Measurements from ENCODE around the gene XIRP1.

Gene XIRP1

DNA sequence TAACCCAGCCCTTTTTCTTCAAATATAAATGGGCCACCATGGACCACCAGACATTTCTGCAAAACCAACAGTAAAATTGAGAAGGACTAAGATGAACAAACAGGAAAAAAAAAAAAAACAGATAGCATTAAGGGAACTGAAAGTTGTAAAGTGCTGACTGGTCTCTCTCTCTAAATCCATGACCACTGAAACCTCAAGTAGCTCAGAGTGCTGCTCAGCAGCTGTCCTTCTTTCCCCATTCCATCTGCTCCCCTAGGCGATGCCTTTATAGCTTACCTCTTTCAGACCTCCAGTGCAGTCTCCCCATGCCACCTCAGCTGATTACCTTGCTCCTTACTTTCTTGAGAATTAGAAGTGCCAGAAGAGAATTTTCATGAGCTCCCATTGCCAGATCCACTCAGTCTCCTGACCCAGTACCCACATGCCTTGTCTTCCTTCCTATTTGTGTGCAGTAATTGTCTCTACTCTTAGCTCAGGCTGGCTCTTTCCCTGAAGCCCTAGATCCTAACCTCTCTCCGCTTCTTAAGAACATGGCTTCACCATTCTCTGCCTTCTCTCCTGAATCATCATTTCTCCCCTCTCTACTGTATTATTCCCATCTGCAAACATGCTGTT is 23.9 kb upstream of the XIRP1 start:
- H3K4me3 ChIP-seq (ENCODE audit: low read length): no peak overlapping the region
- TF ChIP-seq CTCF (conservative IDR thresholded peaks at IDR 0.05; ENCODE audit: low read length): no peak
- no peak for DNase-seq (ENCODE audit: low read depth)

DNA sequence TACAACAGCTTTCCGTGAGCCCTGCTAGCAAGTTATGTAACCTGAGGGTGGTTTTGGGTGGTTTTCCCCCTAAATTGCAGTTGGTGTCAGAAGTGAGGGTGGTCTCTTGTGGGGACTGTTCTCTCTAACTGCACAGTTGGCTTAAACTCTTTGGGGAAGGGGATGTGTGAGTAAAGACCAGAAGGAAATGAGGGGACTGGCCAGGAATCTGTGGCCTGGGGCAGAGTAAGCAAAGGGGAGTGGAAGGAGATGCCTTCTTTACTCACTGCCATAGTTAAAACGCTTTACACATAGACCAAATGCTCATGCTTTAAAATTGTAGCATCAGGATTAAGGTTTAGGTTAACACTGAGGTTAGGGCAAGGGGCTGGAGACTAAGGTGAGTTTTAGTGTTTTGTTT is 21.2 kb upstream of the XIRP1 start:
- DNase-seq (ENCODE audit: low read depth): no peak
- no peak for TF ChIP-seq CTCF (conservative IDR thresholded peaks at IDR 0.05; ENCODE audit: low read length)
- H3K4me3 ChIP-seq (ENCODE audit: low read length): no peak overlapping the region

GRCh38 chr3:39212665-39213064 is 20.3 kb upstream of the XIRP1 start:
- no peak overlapping the region for H3K4me3 ChIP-seq (ENCODE audit: low read length)
- TF ChIP-seq CTCF (conservative IDR thresholded peaks at IDR 0.05; ENCODE audit: low read length): no peak
- DNase-seq (ENCODE audit: low read depth): no peak

DNA sequence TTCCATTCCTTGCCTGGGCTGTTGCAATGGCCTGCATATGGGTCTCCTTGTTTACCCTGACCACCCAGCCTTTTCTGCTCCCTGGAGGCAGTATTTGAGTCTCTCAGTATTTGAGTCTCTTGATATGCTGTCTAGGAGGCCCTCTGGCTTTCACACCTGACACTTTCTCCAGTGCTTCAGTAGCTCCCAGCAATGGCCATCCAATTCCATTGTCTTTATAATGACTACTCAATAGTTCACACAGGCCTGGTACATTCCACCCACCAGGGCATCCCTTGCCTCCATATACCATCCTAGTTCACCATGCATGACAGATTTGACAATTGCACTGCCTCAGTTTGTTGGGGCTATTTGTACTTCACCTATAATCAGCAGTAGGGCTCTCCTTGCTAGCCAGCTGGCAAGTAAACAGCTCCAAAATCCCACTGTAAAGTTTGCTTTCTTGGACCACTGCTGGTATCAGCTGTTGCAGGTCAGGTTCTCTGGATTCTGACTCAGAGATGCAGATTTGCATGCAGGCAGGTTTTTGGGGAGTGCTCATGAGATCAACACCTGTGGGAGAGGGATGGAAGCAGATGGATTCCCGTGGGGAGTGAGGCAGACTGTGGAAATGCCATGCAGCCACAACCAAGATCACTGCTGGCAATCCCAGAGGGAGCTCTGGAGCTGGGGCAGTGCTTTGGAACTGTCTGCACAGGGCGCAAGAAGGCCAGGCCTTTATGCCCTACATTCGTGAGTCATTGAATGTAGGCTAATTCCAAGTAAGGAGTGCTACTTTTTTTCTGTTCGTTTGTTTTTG is 19.1 kb upstream of the XIRP1 start:
- no peak for TF ChIP-seq CTCF (conservative IDR thresholded peaks at IDR 0.05; ENCODE audit: low read length)
- DNase-seq (ENCODE audit: low read depth): no peak
- H3K4me3 ChIP-seq (ENCODE audit: low read length): no peak overlapping the region

- no peak for DNase-seq (ENCODE audit: low read depth)
- TF ChIP-seq CTCF (conservative IDR thresholded peaks at IDR 0.05; ENCODE audit: low read length): no peak
- no peak overlapping the region for H3K4me3 ChIP-seq (ENCODE audit: low read length)
Measured at GRCh38 chr3:39210078-39210477, 17.7 kb upstream of the XIRP1 start.

- no peak for TF ChIP-seq CTCF (conservative IDR thresholded peaks at IDR 0.05; ENCODE audit: low read length)
- no peak overlapping the region for H3K4me3 ChIP-seq (ENCODE audit: low read length)
- no peak for DNase-seq (ENCODE audit: low read depth)
Measured at GRCh38 chr3:39209329-39209970, 17.1 kb upstream of the XIRP1 start.
